K562 (cell line): ENCODE results near the gene GPRIN2. TPM values are rescaled to one million over a fixed set of nuclear protein-coding genes. Genes with fewer than 3 reads are reported as not detected.
A peak's percentile ranks its signal among the peaks of the same experiment; 100 is the strongest.

Source experiments
- ARID3B ChIP-seq: fragments of 250-450 bp; sonication (Bioruptor Pico); IDR thresholded peaks from 2 replicates; pipeline ENCODE4 v1.4.0; 2020; ENCODE audit warnings: borderline replicate concordance
- BACH1 ChIP-seq: fragments of 200-800 bp; sonication (Bioruptor generic); IDR thresholded peaks from 2 replicates; pipeline ENCODE4 v1.6.1; 2016; ENCODE audit warnings: missing genetic modification characterization, missing compliant biosample characterization
- CEBPZ ChIP-seq: fragments of 150-350 bp; IDR thresholded peaks from 2 replicates; pipeline ENCODE4 v1.6.1; 2014; ENCODE audit warnings: low read depth, mild to moderate bottlenecking, low read length, borderline replicate concordance
- E2F8 ChIP-seq: fragments of 450-650 bp; IDR thresholded peaks from 2 replicates; pipeline ENCODE4 v1.7.1; 2018; ENCODE audit warnings: mild to moderate bottlenecking, low read depth; ENCODE audit not compliant: partially characterized antibody
- ELF4 ChIP-seq: fragments of 450-650 bp; formaldehyde crosslinking; IDR thresholded peaks from 2 replicates; pipeline ENCODE4 v1.4.0; 2022; ENCODE audit warnings: missing genetic modification characterization
- MAFF ChIP-seq: IDR thresholded peaks from 2 replicates; pipeline ENCODE4 v1.6.1; 2012; ENCODE audit warnings: low read length, improper control_type of control experiment
- MCM3 ChIP-seq: fragments of 450-650 bp; IDR thresholded peaks from 2 replicates; pipeline ENCODE4 v1.6.1; 2016
- MLX ChIP-seq, 2 experiments: fragments of 450-650 bp in 1 of 2; sonication (generic) in 1 of 2; formaldehyde crosslinking; conservative IDR thresholded peaks; 2 replicates each; pipeline versions ENCODE4 v1.4.0 to v1.8.1; 2020 to 2022; ENCODE audit warnings: mild to moderate bottlenecking in 1 of 2, missing genetic modification reagents in 1 of 2
- POLR2AphosphoS5 ChIP-seq: IDR thresholded peaks from 2 replicates; pipeline ENCODE4 v1.6.1; 2011; ENCODE audit warnings: mild to moderate bottlenecking, low read depth, low read length, moderate library complexity; ENCODE audit not compliant: control insufficient read depth, insufficient read depth
- SRF ChIP-seq, 2 experiments: fragments of 250-450, 450-650 bp in 1 of 2; sonication (Bioruptor Pico) in 1 of 2; sonication (generic) in 1 of 2; formaldehyde crosslinking; IDR thresholded peaks; 2 replicates each; pipeline versions ENCODE4 v1.5.0 to v1.5.1; 2020 to 2022; ENCODE audit warnings: mild to moderate bottlenecking in 1 of 2, missing genetic modification reagents in 1 of 2
- STAG1 ChIP-seq: sonication (generic); formaldehyde crosslinking; IDR thresholded peaks from 2 replicates; pipeline ENCODE4 v1.5.0; 2020; ENCODE audit warnings: missing genetic modification reagents, borderline replicate concordance
- TEAD1 ChIP-seq, 2 experiments: fragments of 450-650 bp in 1 of 2; sonication (generic) in 1 of 2; formaldehyde crosslinking; IDR thresholded peaks; 2 replicates each; pipeline versions ENCODE4 v1.4.0 to v1.8.0; 2020 to 2022; ENCODE audit warnings: mild to moderate bottlenecking in 2 of 2, missing genetic modification reagents in 1 of 2
- TRIM24 ChIP-seq, 2 experiments: fragments of 450-650 bp; IDR thresholded peaks; 2 replicates each; pipeline ENCODE4 v1.6.1; 2016
- TRIM28 ChIP-seq: fragments of 450-650 bp; IDR thresholded peaks from 2 replicates; pipeline ENCODE4 v1.6.1; 2017
- ZNF197 ChIP-seq: fragments of 200-800 bp; sonication (Bioruptor generic); IDR thresholded peaks from 2 replicates; pipeline ENCODE4 v1.6.1; 2016; ENCODE audit warnings: low read depth, missing genetic modification characterization, missing compliant biosample characterization
- ZNF311 ChIP-seq: fragments of 250-450 bp; sonication (Bioruptor Pico); IDR thresholded peaks from 2 replicates; pipeline ENCODE4 v1.4.0; 2020; ENCODE audit warnings: mild to moderate bottlenecking, moderate library complexity
- ZNF324 ChIP-seq: fragments of 250-450 bp; sonication (Bioruptor Pico); IDR thresholded peaks from 2 replicates; pipeline ENCODE4 v1.4.0; 2020; ENCODE audit warnings: mild to moderate bottlenecking
- ZNF507 ChIP-seq: conservative IDR thresholded peaks from 2 replicates; pipeline ENCODE4 v1.6.1; 2017; ENCODE audit warnings: missing genetic modification characterization, missing compliant biosample characterization
- ZNF561 ChIP-seq: fragments of 450-650 bp; formaldehyde crosslinking; conservative IDR thresholded peaks from 2 replicates; pipeline ENCODE4 v1.4.0; 2020; ENCODE audit warnings: mild to moderate bottlenecking, moderate library complexity
- ZNF695 ChIP-seq: fragments of 450-650 bp; formaldehyde crosslinking; IDR thresholded peaks from 2 replicates; pipeline ENCODE4 v1.4.0; 2020; ENCODE audit warnings: mild to moderate bottlenecking, moderate library complexity
- polyA plus RNA-seq, 8 experiments: library from polyadenylated mRNA; depleted of rRNA in 4 of 8; stranded (reverse) in 5 of 8; unstranded in 3 of 8; fragments of >200 nt; fragmentation: Nextera tagmentation in 2 of 8; fragmentation: Illumina TruSeq in 1 of 8; extraction: Ambion mirVana in 2 of 8; extraction: Trizol in 1 of 8; gene quantifications; 2 replicates each; pipeline versions ENCODE4 v1.2.1 to v1.2.3, GENCODE V29; 2011 to 2014; ENCODE audit warnings: inconsistent platforms in 1 of 8, missing spikeins in 1 of 8
- total RNA-seq, 7 experiments: library from RNA; depleted of rRNA in 6 of 7; stranded (reverse); fragments of >200 nt in 6 of 7; fragmentation: Illumina TruSeq in 2 of 7; extraction: Trizol in 2 of 7; gene quantifications; 2 replicates each; pipeline versions ENCODE4 v1.2.1 to v1.2.3, GENCODE V29; 2011 to 2021; ENCODE audit warnings: low replicate concordance in 1 of 7

The GPRIN2 gene
- total and polyA plus RNA-seq, 9 of the 15 experiments (the other 6 are each of a cell fraction or from before 2014, with no cell fraction given) = not detected

- TF ChIP-seq BACH1 (tag) = no peak
- TF ChIP-seq E2F8 = no peak
- no peak for TF ChIP-seq ZNF311 (CRISPR knock-in tag)
- no peak for TF ChIP-seq MAFF
- TF ChIP-seq SRF (CRISPR knock-in tag; IDR thresholded peaks at IDR 0.05) = no peak
- no peak for TF ChIP-seq ZNF507 (tag)
- peak; percentile 72; the same call in 1 of the 2 replicates for TF ChIP-seq MCM3
- no peak; the same call in 1 of the 2 replicates for TF ChIP-seq STAG1 (CRISPR knock-in tag)
- TF ChIP-seq ZNF561 (CRISPR knock-in tag) = no peak
- TF ChIP-seq TRIM28 = no peak
- TF ChIP-seq ZNF324 (CRISPR knock-in tag) = no peak
- TF ChIP-seq MLX (CRISPR knock-in tag; conservative IDR thresholded peaks at IDR 0.05) = no peak
- TF ChIP-seq TRIM24 (IDR thresholded peaks at IDR 0.05) = no peak
- TF ChIP-seq ARID3B (CRISPR knock-in tag) = 0 out of 2 replicates have a peak, but pooled peaks have one; percentile 47
- no peak for TF ChIP-seq POLR2AphosphoS5
- TF ChIP-seq TEAD1 (CRISPR knock-in tag; IDR thresholded peaks at IDR 0.05) = no peak
- no peak for TF ChIP-seq ZNF695 (CRISPR knock-in tag)
- TF ChIP-seq CEBPZ = no peak
- no peak for TF ChIP-seq ZNF197
- no peak for TF ChIP-seq ELF4 (CRISPR knock-in tag)
These were observed 4.5 kb downstream of the GPRIN2 start (continued) for GRCh38 chr10:46551701-46552525.
